ENCODE data around the gene DGLUCY. TPM values are rescaled to one million over a fixed set of nuclear protein-coding genes. Genes with fewer than 3 reads are reported as not detected.

DGLUCY gene
- polyA plus RNA-seq, 1 donor: 78.4 TPM

GRCh38 chr14:91254461-91254860 lies 140.6 kb downstream of the DGLUCY start:
- Histone ChIP-seq H3K27me3 (ENCODE audit: control insufficient read depth, insufficient read depth, low read length) (peaks cover 13% of the 10 kb centered on the region), H3K36me3 (ENCODE audit: control insufficient read depth, insufficient read depth, low read length) (no peaks in the 10 kb centered on the region), H3K9me3 (ENCODE audit: control insufficient read depth, low read depth, low read length) (no peaks in the 10 kb centered on the region), H3K27ac (ENCODE audit: low read length) (no peak overlapping the region), H3K4me3 (ENCODE audit: low read length) (no peak overlapping the region), H3K4me1 (ENCODE audit: control insufficient read depth, insufficient read depth, low read length) (peaks cover 16% of the 10 kb centered on the region)
- no peak for DNase-seq
- WGBS (ENCODE audit: insufficient coverage, low lambda C conversion rate): no CpG with 5 or more reads among the region's 3 CpGs

GRCh38 chr14:91255026-91255695 lies 141.3 kb downstream of the DGLUCY start:
- Histone ChIP-seq H3K4me3 (ENCODE audit: low read length) (no peak overlapping the region), H3K27ac (ENCODE audit: low read length) (no peak overlapping the region), H3K9me3 (ENCODE audit: control insufficient read depth, low read depth, low read length) (no peaks in the 10 kb centered on the region), H3K36me3 (ENCODE audit: control insufficient read depth, insufficient read depth, low read length) (no peaks in the 10 kb centered on the region), H3K27me3 (ENCODE audit: control insufficient read depth, insufficient read depth, low read length) (peaks cover 13% of the 10 kb centered on the region), H3K4me1 (ENCODE audit: control insufficient read depth, insufficient read depth, low read length) (peaks cover 16% of the 10 kb centered on the region)
- no CpG with 5 or more reads among the region's 9 CpGs for WGBS (ENCODE audit: insufficient coverage, low lambda C conversion rate)
- no peak for DNase-seq

GRCh38 chr14:91256661-91257060 lies 142.8 kb downstream of the DGLUCY start:
- H3K27me3 ChIP-seq (ENCODE audit: control insufficient read depth, insufficient read depth, low read length): peaks cover 13% of the 10 kb centered on the region
- H3K27ac ChIP-seq (ENCODE audit: low read length): no peak overlapping the region
- no peaks in the 10 kb centered on the region for H3K36me3 ChIP-seq (ENCODE audit: control insufficient read depth, insufficient read depth, low read length)

GRCh38 chr14:91257328-91258010 lies 143.6 kb downstream of the DGLUCY start:
- Histone ChIP-seq H3K4me1 (ENCODE audit: control insufficient read depth, insufficient read depth, low read length) (peaks cover 11% of the 10 kb centered on the region), H3K27me3 (ENCODE audit: control insufficient read depth, insufficient read depth, low read length) (peaks cover 10% of the 10 kb centered on the region), H3K36me3 (ENCODE audit: control insufficient read depth, insufficient read depth, low read length) (no peaks in the 10 kb centered on the region), H3K9me3 (ENCODE audit: control insufficient read depth, low read depth, low read length) (no peaks in the 10 kb centered on the region), H3K4me3 (ENCODE audit: low read length) (no peak overlapping the region), H3K27ac (ENCODE audit: low read length) (no peak overlapping the region)
- DNase-seq: no peak
- no CpG with 5 or more reads among the region's 8 CpGs for WGBS (ENCODE audit: insufficient coverage, low lambda C conversion rate)

More at GRCh38 chr14:91256661-91257060, 142.8 kb downstream of the DGLUCY start:
- Histone ChIP-seq H3K4me3 (ENCODE audit: low read length) (no peak overlapping the region), H3K9me3 (ENCODE audit: control insufficient read depth, low read depth, low read length) (no peaks in the 10 kb centered on the region), H3K4me1 (ENCODE audit: control insufficient read depth, insufficient read depth, low read length) (peaks cover 16% of the 10 kb centered on the region)
- DNase-seq: no peak
- WGBS (ENCODE audit: insufficient coverage, low lambda C conversion rate): no CpG with 5 or more reads among the region's 1 CpG

DNA sequence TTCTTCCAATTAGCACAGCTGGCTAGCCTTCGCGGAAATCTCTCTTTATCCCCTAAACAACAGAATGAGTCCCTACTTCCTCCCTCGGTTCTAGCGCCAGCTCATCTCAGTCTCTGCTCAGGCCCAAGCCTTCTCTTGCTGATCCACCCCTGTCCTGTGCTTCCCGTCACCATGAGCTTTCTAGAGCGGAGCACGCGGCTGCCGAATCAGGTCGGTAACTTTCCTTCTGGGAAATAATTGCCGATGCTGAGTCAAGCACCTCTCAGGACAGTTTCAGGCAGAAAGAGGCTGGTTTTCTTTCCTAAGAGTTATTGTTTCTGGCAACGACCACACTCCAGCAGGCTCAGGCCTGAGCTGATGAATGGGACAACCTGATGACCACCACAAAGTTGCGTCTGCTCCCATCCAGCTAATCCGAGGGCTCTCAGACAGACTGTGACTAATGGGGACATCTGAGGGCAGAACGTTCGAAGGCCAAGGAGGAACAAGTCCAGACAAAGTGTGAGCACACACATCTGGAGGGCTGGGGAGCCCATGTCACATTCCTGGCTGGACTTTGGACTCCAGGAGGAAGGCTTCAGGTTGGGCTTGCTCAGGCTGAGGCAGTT lies 144.2 kb downstream of the DGLUCY start:
- Histone ChIP-seq H3K27ac (ENCODE audit: low read length) (no peak overlapping the region), H3K27me3 (ENCODE audit: control insufficient read depth, insufficient read depth, low read length) (peaks cover 8% of the 10 kb centered on the region), H3K4me3 (ENCODE audit: low read length) (no peak overlapping the region), H3K9me3 (ENCODE audit: control insufficient read depth, low read depth, low read length) (no peaks in the 10 kb centered on the region), H3K4me1 (ENCODE audit: control insufficient read depth, insufficient read depth, low read length) (peaks cover 5% of the 10 kb centered on the region), H3K36me3 (ENCODE audit: control insufficient read depth, insufficient read depth, low read length) (no peaks in the 10 kb centered on the region)
- DNase-seq: no peak
- WGBS (ENCODE audit: insufficient coverage, low lambda C conversion rate): no CpG with 5 or more reads among the region's 16 CpGs

DNA sequence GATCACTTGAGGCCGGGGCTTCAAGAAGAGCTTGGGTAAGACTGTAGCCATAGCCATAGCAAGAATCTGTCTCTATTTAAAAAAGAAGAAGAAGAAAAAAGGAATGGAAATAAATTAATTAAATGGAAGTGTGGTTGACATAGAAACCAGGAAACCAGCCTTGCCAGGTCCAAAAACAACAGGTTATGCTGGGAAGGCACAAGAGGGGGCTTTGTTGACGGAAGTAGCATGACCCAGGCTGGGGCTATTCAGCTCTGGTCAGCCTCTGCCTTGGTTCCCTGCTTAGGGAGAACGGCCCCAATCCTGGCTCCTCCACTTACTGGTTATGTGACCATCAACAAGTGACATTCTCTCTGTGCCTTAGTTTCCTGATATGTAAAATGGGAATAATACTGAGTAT lies 145.0 kb downstream of the DGLUCY start:
- DNase-seq: no peak
- no peaks in the 10 kb centered on the region for H3K36me3 ChIP-seq (ENCODE audit: control insufficient read depth, insufficient read depth, low read length)
- no peak overlapping the region for H3K4me3 ChIP-seq (ENCODE audit: low read length)
- peaks cover 5% of the 10 kb centered on the region for H3K27me3 ChIP-seq (ENCODE audit: control insufficient read depth, insufficient read depth, low read length)
- no peak overlapping the region for H3K27ac ChIP-seq (ENCODE audit: low read length)
- H3K9me3 ChIP-seq (ENCODE audit: control insufficient read depth, low read depth, low read length): no peaks in the 10 kb centered on the region
- peaks cover 2% of the 10 kb centered on the region for H3K4me1 ChIP-seq (ENCODE audit: control insufficient read depth, insufficient read depth, low read length)
- 88% methylated on average over 1 of the region's 3 CpGs for WGBS (ENCODE audit: insufficient coverage, low lambda C conversion rate)

DNA sequence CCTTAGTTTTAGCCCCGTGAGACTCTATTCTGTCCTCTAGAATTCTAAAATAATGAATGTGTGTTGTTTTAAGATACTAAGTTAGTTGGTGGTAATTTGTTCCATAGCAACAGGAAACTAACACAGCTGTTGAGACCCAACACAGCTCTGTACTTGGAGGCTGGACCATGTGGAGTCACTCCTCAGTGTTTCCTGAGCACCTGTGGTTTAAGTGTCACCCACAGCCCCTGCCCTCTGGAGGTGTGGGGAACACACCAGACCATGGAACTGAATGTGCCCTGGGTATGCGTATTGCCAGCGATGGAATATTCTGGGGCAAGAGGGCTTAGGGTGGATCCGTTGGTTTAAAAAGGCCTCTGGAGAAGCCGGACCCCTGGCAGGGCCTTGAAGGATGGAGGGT lies 147.2 kb downstream of the DGLUCY start:
- no CpG with 5 or more reads among the region's 5 CpGs for WGBS (ENCODE audit: insufficient coverage, low lambda C conversion rate)
- Histone ChIP-seq H3K27ac (ENCODE audit: low read length) (no peak overlapping the region), H3K9me3 (ENCODE audit: control insufficient read depth, low read depth, low read length) (no peaks in the 10 kb centered on the region), H3K4me1 (ENCODE audit: control insufficient read depth, insufficient read depth, low read length) (peaks cover 8% of the 10 kb centered on the region), H3K36me3 (ENCODE audit: control insufficient read depth, insufficient read depth, low read length) (no peaks in the 10 kb centered on the region), H3K27me3 (ENCODE audit: control insufficient read depth, insufficient read depth, low read length) (peaks cover 5% of the 10 kb centered on the region), H3K4me3 (ENCODE audit: low read length) (no peak overlapping the region)
- DNase-seq: no peak

DNA sequence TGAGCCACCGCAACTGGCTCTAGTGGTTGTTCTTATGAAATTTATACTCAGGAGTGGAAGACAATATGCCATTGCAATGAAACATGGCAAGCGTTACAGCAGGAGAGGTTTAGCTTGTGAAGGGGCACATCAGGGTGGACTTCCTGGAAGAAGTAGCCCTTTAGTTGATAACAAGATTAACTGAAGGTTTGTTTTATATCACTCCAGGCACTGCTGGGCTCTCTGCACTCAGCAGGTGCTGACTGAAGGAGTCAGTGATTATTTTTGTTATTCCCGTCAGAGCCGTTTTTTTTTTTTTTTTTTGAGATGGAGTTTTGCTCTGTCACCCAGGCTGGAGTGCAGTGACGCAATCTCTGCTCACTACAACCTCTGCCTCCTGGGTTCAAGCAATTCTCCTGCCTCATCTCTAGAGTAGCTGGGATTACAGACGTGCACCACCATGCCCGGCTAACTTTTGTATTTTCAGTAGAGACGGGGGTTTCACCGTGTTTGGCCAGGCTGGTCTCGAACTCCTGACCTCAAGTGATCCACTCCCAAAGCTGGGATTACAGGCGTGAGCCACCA lies 148.2 kb downstream of the DGLUCY start:
- Histone ChIP-seq H3K27me3 (ENCODE audit: control insufficient read depth, insufficient read depth, low read length) (peaks cover 5% of the 10 kb centered on the region), H3K36me3 (ENCODE audit: control insufficient read depth, insufficient read depth, low read length) (no peaks in the 10 kb centered on the region), H3K9me3 (ENCODE audit: control insufficient read depth, low read depth, low read length) (no peaks in the 10 kb centered on the region), H3K4me3 (ENCODE audit: low read length) (no peak overlapping the region), H3K27ac (ENCODE audit: low read length) (no peak overlapping the region), H3K4me1 (ENCODE audit: control insufficient read depth, insufficient read depth, low read length) (peaks cover 8% of the 10 kb centered on the region)
- WGBS (ENCODE audit: insufficient coverage, low lambda C conversion rate): no CpG with 5 or more reads among the region's 11 CpGs
- no peak for DNase-seq

DNA sequence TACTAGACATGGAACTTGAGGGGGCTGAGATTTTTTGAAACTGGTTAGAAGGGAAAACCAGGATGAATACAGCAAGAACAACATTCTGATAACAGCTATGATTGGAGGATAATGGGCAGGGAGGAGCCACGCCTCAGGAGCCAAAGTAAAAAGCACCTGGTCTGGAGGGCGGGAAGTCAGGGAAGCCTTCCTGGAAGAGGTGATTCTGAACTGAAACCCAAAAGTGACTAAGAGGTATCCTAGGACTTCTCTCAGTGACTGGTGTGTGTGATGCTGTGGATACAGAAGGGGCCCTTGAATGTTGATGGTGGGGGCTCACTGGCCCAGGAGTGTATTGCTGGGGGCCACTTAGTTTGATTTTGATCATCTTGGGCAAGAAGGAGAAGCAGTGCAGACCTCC lies 149.5 kb downstream of the DGLUCY start:
- no CpG with 5 or more reads among the region's 2 CpGs for WGBS (ENCODE audit: insufficient coverage, low lambda C conversion rate)
- DNase-seq: no peak
- H3K9me3 ChIP-seq (ENCODE audit: control insufficient read depth, low read depth, low read length): no peaks in the 10 kb centered on the region
- H3K36me3 ChIP-seq (ENCODE audit: control insufficient read depth, insufficient read depth, low read length): no peaks in the 10 kb centered on the region
- H3K27ac ChIP-seq (ENCODE audit: low read length): no peak overlapping the region
- H3K27me3 ChIP-seq (ENCODE audit: control insufficient read depth, insufficient read depth, low read length): peaks cover 2% of the 10 kb centered on the region
- no peak overlapping the region for H3K4me3 ChIP-seq (ENCODE audit: low read length)
- H3K4me1 ChIP-seq (ENCODE audit: control insufficient read depth, insufficient read depth, low read length): peaks cover 8% of the 10 kb centered on the region
